Measurements from ENCODE around the gene BAIAP2.

DNA sequence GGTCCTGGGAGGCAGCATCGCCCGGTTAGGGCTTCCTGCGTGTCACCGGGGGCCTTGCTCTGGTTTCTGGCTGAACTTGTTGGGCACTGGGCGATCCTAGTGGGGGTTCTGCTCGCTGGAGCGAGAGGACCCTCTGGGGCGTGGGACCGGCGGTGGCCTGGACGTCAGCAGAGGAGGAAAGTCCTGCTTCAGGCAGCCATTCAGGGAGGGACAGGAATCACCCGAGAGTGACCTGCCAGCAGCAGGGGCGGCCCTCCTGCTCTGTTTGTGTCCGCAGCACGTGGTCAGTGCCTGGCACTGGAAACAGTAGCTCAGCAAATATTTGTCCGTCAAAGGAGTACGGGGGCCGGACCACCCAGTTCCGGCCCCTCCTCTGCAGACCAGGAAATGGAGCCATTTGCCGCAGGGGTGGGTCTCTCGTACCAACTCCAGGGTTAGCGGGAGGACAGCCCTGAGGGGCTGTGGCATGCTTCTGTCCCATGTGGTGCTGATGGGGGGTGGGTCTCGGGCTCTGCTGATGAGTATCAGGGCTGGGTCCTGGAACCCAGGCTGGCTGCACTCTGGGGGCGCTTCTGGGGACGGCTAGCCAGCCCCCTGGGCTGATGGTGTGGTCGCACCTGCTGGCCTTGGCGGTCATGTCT, 48.3 kb downstream of the BAIAP2 start:
- no peak for TF ChIP-seq POLR2A (IDR thresholded peaks at IDR 0.05)
- TF ChIP-seq, protein P1, sequence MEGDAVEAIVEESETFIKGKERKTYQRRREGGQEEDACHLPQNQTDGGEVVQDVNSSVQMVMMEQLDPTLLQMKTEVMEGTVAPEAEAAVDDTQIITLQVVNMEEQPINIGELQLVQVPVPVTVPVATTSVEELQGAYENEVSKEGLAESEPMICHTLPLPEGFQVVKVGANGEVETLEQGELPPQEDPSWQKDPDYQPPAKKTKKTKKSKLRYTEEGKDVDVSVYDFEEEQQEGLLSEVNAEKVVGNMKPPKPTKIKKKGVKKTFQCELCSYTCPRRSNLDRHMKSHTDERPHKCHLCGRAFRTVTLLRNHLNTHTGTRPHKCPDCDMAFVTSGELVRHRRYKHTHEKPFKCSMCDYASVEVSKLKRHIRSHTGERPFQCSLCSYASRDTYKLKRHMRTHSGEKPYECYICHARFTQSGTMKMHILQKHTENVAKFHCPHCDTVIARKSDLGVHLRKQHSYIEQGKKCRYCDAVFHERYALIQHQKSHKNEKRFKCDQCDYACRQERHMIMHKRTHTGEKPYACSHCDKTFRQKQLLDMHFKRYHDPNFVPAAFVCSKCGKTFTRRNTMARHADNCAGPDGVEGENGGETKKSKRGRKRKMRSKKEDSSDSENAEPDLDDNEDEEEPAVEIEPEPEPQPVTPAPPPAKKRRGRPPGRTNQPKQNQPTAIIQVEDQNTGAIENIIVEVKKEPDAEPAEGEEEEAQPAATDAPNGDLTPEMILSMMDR (IDR thresholded peaks at IDR 0.05): no peak
- TF ChIP-seq EP300 (IDR thresholded peaks at IDR 0.05): no peak
